A549 (cell line): ENCODE results near the gene GNG7. TPM values are rescaled to one million over a fixed set of nuclear protein-coding genes. Genes with fewer than 3 reads are reported as not detected.

Source experiments
- ATAC-seq, 2 experiments: fragments of 200-7000 bp in 1 of 2; fragments of >200 bp in 1 of 2; cut with Nextera tagmentation in 1 of 2; cut with Tn5 transposase in 1 of 2; 3 replicates each; pipeline versions ENCODE4 v1.8.0 to v1.9.1; 2018 to 2020; ENCODE audit warnings: mild to moderate bottlenecking in 1 of 2, moderate library complexity in 1 of 2
- CTCF ChIA-PET: fragments of 300-600 bp; sonication (Branson Sonifier 250); formaldehyde crosslinking; extraction: SDS; loops from one replicate; lab custom pipeline; 2021; ENCODE audit warnings: antibody characterized with exemption, inconsistent platforms; lab: Yijun Ruan, JAX
- POLR2A ChIA-PET: fragments of 350-600 bp; formaldehyde crosslinking; extraction: SDS; loops from one replicate; lab custom pipeline; 2021; ENCODE audit warnings: antibody characterized with exemption, inconsistent platforms; lab: Yijun Ruan, JAX
- DNase-seq, 2 experiments: peaks; one replicate each; pipeline versions ENCODE4 v3.0.0 to v3.0.0-alpha.2; 2011 to 2016; ENCODE audit warnings: low read depth in 1 of 2, low spot score in 1 of 2
- FAIRE-seq: peaks from 2 replicates; lab custom pipeline; 2011; peaks lifted over from hg19 to GRCh38; lab: Jason Lieb, UNC
- H3K27ac ChIP-seq, 2 experiments: fragments of >200 bp; sonication (Bioruptor Twin); formaldehyde crosslinking; 3 replicates each; pipeline ENCODE4 v1.5.1; 2016 to 2017
- H3K4me1 ChIP-seq: fragments of >200 bp; sonication (Bioruptor Twin); formaldehyde crosslinking; 3 replicates; pipeline ENCODE4 v1.6.1; 2016
- H3K4me2 ChIP-seq: fragments of >200 bp; sonication (Bioruptor Twin); formaldehyde crosslinking; 3 replicates; pipeline ENCODE4 v1.6.1; 2016
- H3K4me3 ChIP-seq: fragments of >200 bp; sonication (Bioruptor Twin); formaldehyde crosslinking; 3 replicates; pipeline ENCODE4 v1.5.1; 2016
- H3K9me3 ChIP-seq: fragments of >200 bp; sonication (Bioruptor Twin); formaldehyde crosslinking; 3 replicates; pipeline ENCODE4 v1.6.1; 2016
- BHLHE40 ChIP-seq: IDR thresholded peaks from 2 replicates; pipeline ENCODE4 v1.6.1; 2012; ENCODE audit warnings: low read depth, low read length, inconsistent platforms
- CEBPB ChIP-seq, 2 experiments: fragments of >200 bp in 1 of 2; sonication (Bioruptor Twin) in 1 of 2; formaldehyde crosslinking in 1 of 2; IDR thresholded peaks; 2 replicates each; pipeline ENCODE4 v1.6.1; 2012 to 2016
- CHD2 ChIP-seq: fragments of 150-350 bp; IDR thresholded peaks from 2 replicates; pipeline ENCODE4 v1.6.1; 2014; ENCODE audit warnings: low read length; ENCODE audit not compliant: partially characterized antibody
- E2F6 ChIP-seq: IDR thresholded peaks from 2 replicates; pipeline ENCODE4 v1.6.1; 2012; ENCODE audit warnings: low read depth, borderline replicate concordance
- EHMT2 ChIP-seq: fragments of 200-600 bp; sonication (generic); IDR thresholded peaks from 2 replicates; pipeline ENCODE4 v1.6.1; 2016; ENCODE audit warnings: antibody characterized with exemption, low read depth, mild to moderate bottlenecking, moderate library complexity
- FOSB ChIP-seq: fragments of 250-450 bp; sonication (Bioruptor Pico); IDR thresholded peaks from 2 replicates; pipeline ENCODE4 v1.5.0; 2020; ENCODE audit warnings: mild to moderate bottlenecking, moderate library complexity
- GATA3 ChIP-seq: IDR thresholded peaks from 2 replicates; pipeline ENCODE4 v1.6.1; 2012; ENCODE audit warnings: borderline replicate concordance
- HEYL ChIP-seq: fragments of 250-450 bp; sonication (Bioruptor Pico); IDR thresholded peaks from 2 replicates; pipeline ENCODE4 v1.8.0; 2021; ENCODE audit warnings: mild to moderate bottlenecking, moderate library complexity
- HOXA7 ChIP-seq: fragments of 250-450 bp; sonication (Bioruptor Pico); IDR thresholded peaks from 2 replicates; pipeline ENCODE4 v1.5.0; 2020; ENCODE audit warnings: mild to moderate bottlenecking, moderate library complexity
- HOXB13 ChIP-seq: fragments of 250-450 bp; sonication (Bioruptor Pico); IDR thresholded peaks from 2 replicates; pipeline ENCODE4 v1.5.0; 2020; ENCODE audit warnings: low read depth, mild to moderate bottlenecking, moderate library complexity
- JUN ChIP-seq, 2 experiments: fragments of >200 bp; sonication (Bioruptor Twin); formaldehyde crosslinking; IDR thresholded peaks; 2 replicates in 1 of 2; 3 replicates in 1 of 2; pipeline ENCODE4 v1.6.1; 2016 to 2017
- JUNB ChIP-seq: fragments of >200 bp; sonication (Bioruptor Twin); formaldehyde crosslinking; IDR thresholded peaks from 2 replicates; pipeline ENCODE4 v1.6.1; 2016
- KDM1A ChIP-seq: fragments of 200-600 bp; sonication (generic); IDR thresholded peaks from 2 replicates; pipeline ENCODE4 v1.6.1; 2016; ENCODE audit warnings: low read depth, mild to moderate bottlenecking
- MAFK ChIP-seq: fragments of 450-650 bp; IDR thresholded peaks from 2 replicates; pipeline ENCODE4 v1.6.1; 2014; ENCODE audit not compliant: partially characterized antibody
- MAX ChIP-seq: IDR thresholded peaks from 2 replicates; pipeline ENCODE4 v1.6.1; 2012
- MAZ ChIP-seq: fragments of 150-350 bp; IDR thresholded peaks from 2 replicates; pipeline ENCODE4 v1.6.1; 2014; ENCODE audit warnings: antibody characterized with exemption, low read depth, low read length, borderline replicate concordance
- MYC ChIP-seq: IDR thresholded peaks from 2 replicates; pipeline ENCODE4 v1.6.1; 2012; ENCODE audit warnings: mild to moderate bottlenecking, inconsistent platforms, low read length, improper control_type of control experiment, borderline replicate concordance
- PHF8 ChIP-seq: fragments of 200-600 bp; sonication (generic); IDR thresholded peaks from 2 replicates; pipeline ENCODE4 v1.6.1; 2016; ENCODE audit warnings: low read depth, mild to moderate bottlenecking, antibody characterized with exemption, moderate library complexity, borderline replicate concordance
- POLR2A ChIP-seq: IDR thresholded peaks from 2 replicates; pipeline ENCODE4 v1.6.1; 2012; ENCODE audit warnings: mild to moderate bottlenecking, low read length
- POLR2AphosphoS2 ChIP-seq: conservative IDR thresholded peaks from 2 replicates; pipeline ENCODE4 v1.6.1; 2012; ENCODE audit warnings: low read length, improper control_type of control experiment, inconsistent platforms
- RAD21 ChIP-seq, 2 experiments: fragments of >200 bp in 1 of 2; sonication (Bioruptor Twin) in 1 of 2; formaldehyde crosslinking in 1 of 2; IDR thresholded peaks in 1 of 2; conservative IDR thresholded peaks in 1 of 2; 2 replicates in 1 of 2; 3 replicates in 1 of 2; pipeline ENCODE4 v1.6.1; 2012 to 2018; ENCODE audit warnings: inconsistent platforms in 1 of 2
- RARB ChIP-seq: fragments of 250-450 bp; sonication (Bioruptor Pico); IDR thresholded peaks from 2 replicates; pipeline ENCODE4 v1.8.0; 2021; ENCODE audit warnings: mild to moderate bottlenecking, moderate library complexity
- RCOR1 ChIP-seq: fragments of 150-350 bp; IDR thresholded peaks from 2 replicates; pipeline ENCODE4 v1.6.1; 2014; ENCODE audit warnings: antibody characterized with exemption, low read length, low read depth
- REST ChIP-seq: fragments of 200-600 bp; sonication (generic); IDR thresholded peaks from 2 replicates; pipeline ENCODE4 v1.6.1; 2016; ENCODE audit warnings: antibody characterized with exemption, mild to moderate bottlenecking, moderate library complexity
- RNF2 ChIP-seq: fragments of 200-600 bp; sonication (generic); IDR thresholded peaks from 2 replicates; pipeline ENCODE4 v1.6.1; 2016; ENCODE audit warnings: low read depth, mild to moderate bottlenecking, antibody characterized with exemption, moderate library complexity, borderline replicate concordance
- SMC3 ChIP-seq: fragments of >200 bp; sonication (Bioruptor Twin); formaldehyde crosslinking; IDR thresholded peaks from 3 replicates; pipeline ENCODE4 v1.6.1; 2018; ENCODE audit warnings: inconsistent platforms
- TP53 ChIP-seq: fragments of 250-450 bp; sonication (Bioruptor Pico); IDR thresholded peaks from 2 replicates; pipeline ENCODE4 v1.5.0; 2021; ENCODE audit warnings: mild to moderate bottlenecking, moderate library complexity
- WGBS: methylation state at CpG from one replicate; pipeline ENCODE4 v1.1.6; 2017; ENCODE audit errors: missing lambda C conversion rate; 5-methylcytosine and 5-hydroxymethylcytosine counted together
- polyA plus RNA-seq, 4 experiments: library from polyadenylated mRNA; depleted of rRNA in 3 of 4; stranded (reverse); fragments of >200 nt; fragmentation: RNase III in 1 of 4; extraction: RNeasy Plus Mini Kit Qiagen cat#74134 plus additional on column Dnase treatment in 1 of 4; gene quantifications; 2 replicates in 3 of 4; 3 replicates in 1 of 4; pipeline ENCODE4 v1.2.3, GENCODE V29; 2011 to 2017
- TF ChIP-seq, protein P1 (sequence below): IDR thresholded peaks from 2 replicates; pipeline ENCODE4 v1.6.1; 2012

Gene GNG7
- polyA plus RNA-seq, 2 of the 4 experiments (the other 2 are of a cell fraction) = 0.06 to 0.08 TPM

GRCh38 chr19:2611483-2612464 is 90.7 kb downstream of the GNG7 start:
- no peak for DNase-seq
- POLR2A ChIA-PET = interaction anchor here (0.6 to 2.3 kb wide), 18 partner anchors 12 to 456 kb away, joined by 3 to 102 read pairs (median 4); partner anchors contain the start of genes GADD45B, LMNB2 and TIMM13
- Histone ChIP-seq H3K4me1 (peaks cover 15% of the 10 kb centered on the region; the same call in 2 of the 3 replicates), H3K9me3 (0 out of 3 replicates have a peak, but pooled peaks cover 3% of the 10 kb centered on the region), H3K27ac (peak overlapping the region; percentile 94 to 98; a peak in 2 of 6 replicates), H3K4me3 (no peak overlapping the region), H3K4me2 (peak overlapping the region; percentile 88)
- 65% methylated on average over 31 of the region's 34 CpGs for WGBS
- TF ChIP-seq E2F6 (peak; percentile 18; the same call in 1 of the 2 replicates), POLR2AphosphoS2 (no peak), JUN (IDR thresholded peaks at IDR 0.05) (0 out of 5 replicates have a peak, but pooled peaks of 1 of the 2 experiments have one; percentile 4), HOXB13 (CRISPR knock-in tag) (no peak), MYC (no peak), TP53 (CRISPR knock-in tag) (no peak), KDM1A (no peak), JUNB (no peak), HEYL (no peak), RAD21 (conservative IDR thresholded peaks at IDR 0.05 in 1 of 2, IDR thresholded peaks at IDR 0.05 in 1 of 2) (no peak; a peak in 1 of 5 replicates), CEBPB (IDR thresholded peaks at IDR 0.05) (no peak), RCOR1 (no peak), RARB (CRISPR knock-in tag) (no peak), MAZ (no peak), BHLHE40 (no peak)
- TF ChIP-seq, protein P1, sequence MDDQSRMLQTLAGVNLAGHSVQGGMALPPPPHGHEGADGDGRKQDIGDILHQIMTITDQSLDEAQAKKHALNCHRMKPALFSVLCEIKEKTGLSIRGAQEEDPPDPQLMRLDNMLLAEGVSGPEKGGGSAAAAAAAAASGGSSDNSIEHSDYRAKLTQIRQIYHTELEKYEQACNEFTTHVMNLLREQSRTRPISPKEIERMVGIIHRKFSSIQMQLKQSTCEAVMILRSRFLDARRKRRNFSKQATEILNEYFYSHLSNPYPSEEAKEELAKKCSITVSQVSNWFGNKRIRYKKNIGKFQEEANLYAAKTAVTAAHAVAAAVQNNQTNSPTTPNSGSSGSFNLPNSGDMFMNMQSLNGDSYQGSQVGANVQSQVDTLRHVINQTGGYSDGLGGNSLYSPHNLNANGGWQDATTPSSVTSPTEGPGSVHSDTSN = no peak
- ATAC-seq = peak in 1 of 2 experiments; percentile 29; a peak in 3 of 6 replicates
- FAIRE-seq = no peak
- CTCF ChIA-PET = interaction anchor here (0.7 to 9.1 kb wide), 28 partner anchors 9 to 376 kb away, joined by 3 to 156 read pairs (median 6); partner anchors contain the start of genes GADD45B, LMNB2 and TIMM13

- Histone ChIP-seq H3K4me3 (peak overlapping the region; percentile 37), H3K27ac (peak overlapping the region; percentile 94 to 98), H3K9me3 (0 out of 3 replicates have a peak, but pooled peaks cover 3% of the 10 kb centered on the region), H3K4me2 (peak overlapping the region; percentile 88), H3K4me1 (peaks cover 15% of the 10 kb centered on the region; the same call in 2 of the 3 replicates)
- FAIRE-seq (no peak), ATAC-seq (peak; percentile 93 to 95), DNase-seq (peak; percentile 56 to 85)
- 38% methylated on average over 17 of the region's 46 CpGs for whole genome bisulfite sequencing
- ChIA-PET POLR2A (interaction anchor here (0.6 to 2.3 kb wide), 19 partner anchors 11 to 455 kb away, joined by 3 to 102 read pairs (median 3); partner anchors contain the start of genes GADD45B, LMNB2 and TIMM13), CTCF (interaction anchor here (0.6 to 9.1 kb wide), 31 partner anchors 8 to 375 kb away, joined by 3 to 156 read pairs (median 6); partner anchors contain the start of genes GADD45B, LMNB2 and TIMM13)
- TF ChIP-seq MAX = peak; percentile 39; the same call in 1 of the 2 replicates
- no peak for TF ChIP-seq PHF8
- no peak for TF ChIP-seq REST
- no peak for TF ChIP-seq FOSB
- TF ChIP-seq RNF2 = no peak
- TF ChIP-seq CEBPB (IDR thresholded peaks at IDR 0.05) = no peak
- TF ChIP-seq HOXB13 (CRISPR knock-in tag) = no peak
- peak; percentile 96 for TF ChIP-seq SMC3
- TF ChIP-seq TP53 (CRISPR knock-in tag) = no peak
- TF ChIP-seq MAFK = peak; percentile 13
- no peak for TF ChIP-seq CHD2
- TF ChIP-seq HOXA7 (CRISPR knock-in tag) = no peak
- no peak for TF ChIP-seq POLR2A
- TF ChIP-seq GATA3 = 0 out of 2 replicates have a peak, but pooled peaks have one; percentile 11
- no peak for TF ChIP-seq EHMT2
- peak in 1 of 2 experiments; percentile 39; a peak in 1 of 5 replicates for TF ChIP-seq JUN (IDR thresholded peaks at IDR 0.05)
Measured at GRCh38 chr19:2610637-2611482, 91.6 kb downstream of the GNG7 start.
